Right lobe of liver (tissue), 4 donors: ENCODE results near the gene ARF6.

Experiments used
- POLR2A ChIP-seq: fragments of 450-650 bp; IDR thresholded peaks from one replicate; pipeline ENCODE4 v1.6.1; 2017; ENCODE audit warnings: antibody characterized with exemption, mild to moderate bottlenecking
- TF ChIP-seq, protein P1 (sequence below), 4 donors: fragments of 200-600 bp in 3 of 4; fragments of 450-650 bp in 1 of 4; IDR thresholded peaks; one replicate each; pipeline versions ENCODE4 v1.5.1 to v1.8.0; 2016 to 2022; ENCODE audit warnings: antibody characterized with exemption in 4 of 4, mild to moderate bottlenecking in 2 of 4
- donor health status: DM: no; HTN: no; CAD: no.
- donor health status: DM: no; HTN: no; CAD: no.
- donor health status: DM: no; HTN: yes; CAD: no.

DNA sequence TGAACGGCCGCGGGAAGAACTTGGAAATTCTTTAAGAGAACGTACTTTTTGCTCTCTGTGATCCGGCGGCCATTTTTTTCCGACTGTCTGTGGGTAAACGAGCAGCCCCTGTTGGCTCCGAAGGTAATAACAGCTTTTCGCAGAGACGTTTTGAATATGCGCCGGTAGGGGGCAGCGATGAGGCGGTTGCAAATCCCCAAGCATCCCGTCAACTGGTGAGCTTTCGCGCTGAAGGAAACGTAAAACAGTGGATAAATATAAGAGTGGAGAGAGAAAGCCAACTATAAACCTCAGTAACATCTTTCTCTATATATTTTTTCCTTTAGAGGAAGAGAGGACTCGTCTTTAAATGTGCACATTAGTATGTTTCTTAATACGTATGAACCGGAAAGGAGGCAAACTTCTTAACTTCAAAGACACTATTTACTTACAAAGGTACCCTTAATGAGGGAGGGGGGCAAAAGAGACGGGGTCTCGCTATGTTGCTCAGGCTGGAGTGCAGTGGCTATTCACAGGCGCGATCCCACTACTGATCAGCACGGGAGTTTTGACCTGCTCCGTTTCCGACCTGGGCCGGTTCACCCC lies 30.7 kb upstream of the ARF6 start:
- TF ChIP-seq, protein P1, sequence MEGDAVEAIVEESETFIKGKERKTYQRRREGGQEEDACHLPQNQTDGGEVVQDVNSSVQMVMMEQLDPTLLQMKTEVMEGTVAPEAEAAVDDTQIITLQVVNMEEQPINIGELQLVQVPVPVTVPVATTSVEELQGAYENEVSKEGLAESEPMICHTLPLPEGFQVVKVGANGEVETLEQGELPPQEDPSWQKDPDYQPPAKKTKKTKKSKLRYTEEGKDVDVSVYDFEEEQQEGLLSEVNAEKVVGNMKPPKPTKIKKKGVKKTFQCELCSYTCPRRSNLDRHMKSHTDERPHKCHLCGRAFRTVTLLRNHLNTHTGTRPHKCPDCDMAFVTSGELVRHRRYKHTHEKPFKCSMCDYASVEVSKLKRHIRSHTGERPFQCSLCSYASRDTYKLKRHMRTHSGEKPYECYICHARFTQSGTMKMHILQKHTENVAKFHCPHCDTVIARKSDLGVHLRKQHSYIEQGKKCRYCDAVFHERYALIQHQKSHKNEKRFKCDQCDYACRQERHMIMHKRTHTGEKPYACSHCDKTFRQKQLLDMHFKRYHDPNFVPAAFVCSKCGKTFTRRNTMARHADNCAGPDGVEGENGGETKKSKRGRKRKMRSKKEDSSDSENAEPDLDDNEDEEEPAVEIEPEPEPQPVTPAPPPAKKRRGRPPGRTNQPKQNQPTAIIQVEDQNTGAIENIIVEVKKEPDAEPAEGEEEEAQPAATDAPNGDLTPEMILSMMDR (IDR thresholded peaks at IDR 0.05), result peak; percentile 100
- TF ChIP-seq POLR2A, result no peak
